GM21447 (cell line): ENCODE measurements around the gene UTF1.

Experiments
- ATAC-seq: cut with Tn5 transposase; IDR thresholded peaks from one replicate; pipeline ENCODE4 v1.9.1; 2021; ENCODE audit not compliant: unreplicated experiment

Gene UTF1

DNA sequence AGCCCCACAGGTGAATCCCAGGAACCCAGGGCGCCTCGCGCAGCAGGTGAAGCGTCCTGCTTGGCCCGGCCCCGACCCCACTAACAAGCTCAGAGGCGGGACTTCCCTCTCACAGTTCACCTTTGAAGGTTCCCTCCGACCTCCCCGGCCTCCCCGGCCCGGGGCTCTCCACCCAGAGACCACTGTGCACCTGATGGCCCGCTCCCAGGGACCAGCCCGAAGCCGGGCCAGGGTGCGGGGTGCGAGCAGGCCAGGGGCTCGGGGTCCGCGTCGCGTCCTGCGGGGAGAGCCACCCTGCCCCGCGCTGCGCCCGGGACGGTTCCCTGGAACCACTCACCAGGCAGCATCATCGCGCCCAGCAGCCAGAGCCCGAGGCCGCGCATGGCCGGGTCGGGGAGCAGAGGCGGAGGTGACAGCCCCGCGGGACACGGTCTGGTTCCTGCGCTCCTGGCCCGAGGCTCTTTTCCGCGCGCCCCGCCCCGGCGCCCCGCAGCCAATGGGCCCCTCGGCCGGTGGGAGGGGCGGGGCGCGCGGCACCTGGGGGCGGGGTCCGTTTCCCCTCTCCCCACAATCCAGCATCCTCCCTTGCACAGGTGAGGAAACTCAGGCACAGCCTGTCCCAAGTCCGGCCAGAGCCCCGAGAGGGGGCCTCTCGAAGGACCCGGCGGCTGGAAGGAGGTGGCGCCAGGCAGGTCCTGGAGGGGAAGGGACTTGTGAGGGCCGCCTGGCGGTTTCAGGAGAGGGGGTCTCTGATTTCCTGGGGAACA, 46.6 kb downstream of the UTF1 start, which contains the start of gene ADAM8:
Gene ADAM8 (minus strand): TSS at position 434 of the 767 bp plus-strand sequence. CDS start 51 bp downstream, at position 383.
- peak; percentile 36 for ATAC-seq

DNA sequence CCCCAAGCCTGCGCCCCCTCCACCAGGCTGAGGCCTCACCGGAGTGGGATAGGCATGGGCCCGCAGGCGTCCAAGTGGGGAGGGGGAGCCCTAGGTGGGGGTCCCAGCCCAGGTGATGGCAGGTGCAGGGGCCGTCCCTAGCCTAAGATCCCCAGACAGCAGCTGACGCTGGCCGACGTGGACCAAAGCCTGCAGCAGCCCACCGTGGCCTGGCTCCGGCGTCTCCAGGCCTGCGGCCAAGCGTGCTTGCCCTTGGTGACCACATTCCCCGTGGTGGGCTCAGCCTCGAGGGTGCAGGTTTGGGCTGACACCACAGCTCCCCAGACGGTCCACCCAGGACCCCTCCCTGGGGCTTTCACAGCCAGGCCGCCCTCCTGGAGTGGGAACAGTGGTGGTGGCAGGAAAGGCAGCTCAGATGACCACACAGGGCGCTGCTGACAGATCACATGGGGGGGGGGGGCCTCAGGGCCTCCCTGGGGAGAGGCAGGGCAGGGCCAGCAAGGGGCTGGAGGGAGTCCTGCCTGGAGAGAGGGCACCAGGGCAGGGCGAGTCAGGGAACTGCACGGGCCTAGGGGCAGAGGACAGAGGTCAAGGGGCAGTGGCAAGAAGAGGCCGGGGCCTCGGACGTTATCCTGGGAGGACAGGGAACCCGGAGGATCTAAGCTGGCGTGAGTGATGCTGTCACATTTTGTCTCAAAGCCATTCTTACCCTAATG, 47.4 kb downstream of the UTF1 start:
- no peak for ATAC-seq

DNA sequence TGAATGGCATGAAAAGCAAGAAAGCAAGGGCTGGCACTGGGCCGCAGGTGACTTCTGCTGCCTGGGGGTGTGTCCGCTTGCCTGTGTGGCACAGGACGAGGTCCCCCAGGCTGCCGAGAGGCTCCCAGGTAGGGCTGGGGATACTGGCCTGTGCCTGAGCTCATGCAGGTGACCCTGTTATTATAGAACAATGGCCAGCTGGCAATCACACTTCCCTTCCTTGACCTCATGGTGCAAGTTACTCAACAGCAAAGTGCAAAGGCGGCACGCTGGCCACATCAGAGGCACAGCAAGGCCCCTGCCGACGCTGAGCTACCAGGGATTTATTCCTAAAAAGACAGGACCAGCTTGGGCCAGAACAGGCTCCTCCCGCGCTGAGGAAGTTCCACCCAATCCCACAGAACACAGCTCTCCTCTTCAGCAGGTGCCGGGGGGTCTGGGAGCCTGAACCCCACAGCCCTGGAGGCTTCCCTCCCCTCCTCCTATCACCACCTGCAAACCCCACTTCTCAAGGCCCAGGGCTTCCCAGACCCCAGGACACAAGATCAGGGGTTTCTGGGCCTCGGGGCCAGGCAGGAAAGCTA, 48.1 kb downstream of the UTF1 start:
- ATAC-seq = no peak

GRCh38 chr10:133278577-133279265, 48.7 kb downstream of the UTF1 start:
- ATAC-seq = peak; percentile 41

DNA sequence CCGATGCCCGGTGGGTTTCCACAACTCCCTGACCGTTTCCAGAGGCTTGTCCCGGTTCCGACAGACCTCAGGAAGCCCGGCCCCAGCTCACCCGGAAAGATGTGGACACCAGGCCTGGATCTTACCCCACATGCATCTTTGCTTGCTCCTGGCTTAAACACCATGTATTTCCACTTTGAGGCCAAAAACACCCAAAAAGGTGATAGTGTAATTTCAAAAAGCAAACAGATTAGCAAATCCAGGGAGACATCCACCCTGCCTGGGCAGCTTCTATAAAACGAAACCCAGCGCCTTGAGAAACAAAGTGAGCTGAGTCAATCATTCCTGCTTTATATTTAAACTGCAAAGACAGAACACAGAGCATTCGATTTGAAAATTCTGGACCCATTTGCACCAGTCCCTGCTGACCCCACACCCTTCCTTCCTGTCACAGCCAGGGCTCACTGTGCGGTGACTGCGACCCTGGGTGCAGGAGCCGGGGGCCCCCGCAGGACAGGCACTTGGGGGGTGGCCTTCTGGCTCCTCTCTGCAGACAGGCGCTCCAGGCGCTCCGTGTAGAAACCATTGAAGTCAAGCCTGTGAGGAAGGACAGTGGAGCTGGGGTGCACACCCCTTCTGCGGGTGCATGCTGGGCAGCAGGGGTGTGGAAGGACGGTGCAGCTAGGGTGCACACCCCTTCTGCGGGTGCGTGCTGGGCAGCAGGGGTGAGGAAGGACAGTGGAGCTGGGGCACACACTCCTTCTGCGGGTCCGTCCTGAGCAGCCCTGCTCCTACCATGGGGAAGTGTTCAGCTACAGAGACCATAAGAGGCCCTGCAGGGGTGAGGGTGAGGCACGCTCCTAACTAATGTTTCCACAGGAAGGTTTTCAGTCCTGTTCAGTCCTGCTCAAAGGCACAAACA, 49.6 kb downstream of the UTF1 start:
- no peak for ATAC-seq

GRCh38 chr10:133280391-133281059, 50.5 kb downstream of the UTF1 start:
- ATAC-seq = no peak

DNA sequence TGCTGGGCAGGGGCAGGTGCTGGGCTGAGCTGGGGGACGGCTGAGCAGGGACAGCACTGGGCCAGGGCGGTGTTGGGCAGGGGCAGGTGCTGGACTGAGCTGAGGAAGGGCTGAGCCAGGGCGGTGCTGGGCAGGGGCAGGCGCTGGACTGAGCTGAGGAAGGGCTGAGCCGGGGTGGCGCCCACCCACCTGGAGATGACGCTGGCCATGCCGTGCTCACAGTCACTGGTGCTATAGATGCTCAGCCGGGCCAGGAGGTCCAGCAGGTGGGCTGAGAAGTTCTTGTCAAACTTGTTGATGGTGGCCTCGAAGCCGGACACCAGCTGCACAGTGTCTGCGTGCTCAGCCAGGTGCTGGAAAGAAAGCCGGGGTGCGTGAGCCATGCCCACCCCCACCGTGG, 51.1 kb downstream of the UTF1 start:
- ATAC-seq = no peak
